Skin of body (tissue), 2 donors: ENCODE data around the gene ADCYAP1. TPM values are rescaled to one million over a fixed set of nuclear protein-coding genes. Genes with fewer than 3 reads are reported as not detected.

Experiments
- DNase-seq: peaks from one replicate; lab custom pipeline; 2025; lab: John Stamatoyannopoulos, UW
- total RNA-seq: library from RNA; depleted of rRNA; stranded (reverse); fragments of >200 nt; gene quantifications from one replicate; pipeline ENCODE4 v1.2.3, GENCODE V29; 2014

The ADCYAP1 gene
- total RNA-seq, 1 donor from 2014 or later: 3.4 TPM

GRCh38 chr18:959854-960253 is 55.2 kb downstream of the ADCYAP1 start:
- no peak for DNase-seq

Other genes with a start within 250 kb of the ADCYAP1 start
- gene TYMS, start 247.2 kb upstream of the ADCYAP1 start, total RNA-seq: 25.0 TPM
- 35.3 TPM for gene ENOSF1, start 192.2 kb upstream of the ADCYAP1 start, total RNA-seq
- gene YES1, start 92.6 kb upstream of the ADCYAP1 start, total RNA-seq: 50.3 TPM